ENCODE results near the gene COL8A2.

The COL8A2 gene

DNA sequence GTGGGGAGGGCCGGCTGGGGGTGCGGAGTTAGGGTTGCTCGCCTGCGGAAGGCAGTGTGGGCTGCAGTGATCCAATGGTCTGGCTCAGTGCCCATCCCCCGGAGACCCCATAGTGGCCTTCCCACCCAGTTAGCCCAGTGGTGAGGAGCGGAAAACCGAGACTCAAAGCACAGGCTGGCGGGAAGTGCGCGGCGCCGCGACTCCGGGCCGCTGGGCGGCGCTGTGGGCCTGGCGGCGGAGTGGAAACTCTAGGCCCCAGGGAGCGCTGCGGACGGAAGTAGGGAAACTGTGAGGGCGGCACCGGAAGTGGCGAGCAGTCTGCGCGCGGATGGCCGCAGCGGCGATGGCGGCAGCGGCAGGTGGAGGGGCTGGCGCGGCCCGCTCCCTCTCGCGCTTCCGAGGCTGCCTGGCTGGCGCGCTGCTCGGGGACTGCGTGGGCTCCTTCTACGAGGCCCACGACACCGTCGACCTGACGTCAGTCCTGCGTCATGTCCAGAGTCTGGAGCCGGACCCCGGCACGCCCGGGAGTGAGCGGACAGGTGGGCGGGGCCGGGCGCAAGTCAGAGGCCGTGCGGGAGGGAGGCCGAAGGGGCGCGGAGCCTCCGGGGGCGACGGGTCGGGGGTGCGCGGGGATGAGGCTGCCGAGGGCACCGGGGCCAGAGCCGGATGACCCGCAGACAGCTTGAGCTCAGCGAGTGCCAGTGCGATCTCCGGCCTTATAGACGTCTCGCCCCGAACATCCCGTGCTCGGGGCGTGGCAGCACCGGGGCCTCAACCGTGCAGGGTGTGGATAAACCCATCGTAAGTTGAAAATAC, 36.2 kb downstream of the COL8A2 start, which contains the start of gene ADPRS:
ADPRS (plus strand) TSS at position 316 of the 816 bp plus-strand sequence; CDS start at position 329, 13 bp downstream.
- peak; percentile 97 for DNase-seq

DNA sequence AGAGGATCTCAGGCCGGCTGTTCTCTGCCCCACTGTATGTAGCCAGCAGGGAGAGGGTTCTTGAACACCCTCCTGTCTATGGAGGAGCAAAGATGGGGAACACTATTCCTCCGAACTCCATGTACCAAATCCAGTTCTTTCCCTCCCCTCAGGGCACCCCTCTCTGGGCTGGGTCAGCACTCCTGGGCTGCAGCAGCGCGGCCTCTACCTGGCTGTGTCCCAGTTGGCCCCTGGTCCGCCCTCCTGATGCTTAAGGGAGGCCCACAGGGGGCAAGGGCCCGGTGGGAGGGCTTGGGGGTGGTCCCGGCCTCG, 36.8 kb downstream of the COL8A2 start:
- DNase-seq = no peak

DNA sequence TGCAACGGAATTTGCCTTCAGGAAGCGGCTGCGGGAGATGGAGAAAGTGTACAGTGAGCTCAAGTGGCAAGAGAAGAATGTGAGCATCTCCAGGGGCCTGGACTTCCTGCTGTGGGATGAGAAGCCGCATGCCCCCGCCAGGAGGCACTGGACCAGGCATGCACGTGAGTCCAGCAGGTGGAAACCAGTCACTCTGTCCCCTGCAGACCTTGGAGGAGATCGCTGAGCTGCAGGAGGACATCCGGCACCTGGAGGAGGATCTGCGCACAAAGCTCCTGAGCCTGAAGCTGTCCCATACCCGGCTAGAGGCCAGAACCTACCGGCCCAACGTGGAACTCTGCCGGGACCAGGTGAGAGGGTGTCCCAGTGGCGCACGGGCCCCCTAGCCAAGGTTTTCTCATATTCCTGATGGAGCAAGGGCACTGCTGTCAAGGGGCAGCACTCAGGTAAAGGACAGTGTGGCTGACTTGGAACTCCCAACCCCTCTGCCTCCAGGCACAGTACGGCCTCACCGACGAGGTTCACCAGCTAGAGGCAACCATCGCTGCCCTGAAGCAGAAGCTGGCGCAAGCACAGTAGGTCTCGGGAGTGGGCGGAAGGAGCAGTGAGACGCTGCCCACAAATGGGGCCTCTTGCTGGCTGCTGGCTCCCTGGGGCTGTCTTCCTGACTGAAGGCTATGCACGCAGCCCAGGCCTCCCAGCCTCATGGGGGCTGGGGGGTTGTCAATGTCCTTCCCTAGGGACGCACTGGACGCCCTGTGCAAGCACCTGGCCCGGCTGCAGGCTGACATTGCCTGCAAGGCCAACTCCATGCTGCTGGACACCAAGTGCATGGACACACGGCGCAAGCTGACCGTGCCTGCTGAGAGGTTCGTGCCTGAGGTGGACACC, 37.5 kb downstream of the COL8A2 start:
- DNase-seq = no peak

DNA sequence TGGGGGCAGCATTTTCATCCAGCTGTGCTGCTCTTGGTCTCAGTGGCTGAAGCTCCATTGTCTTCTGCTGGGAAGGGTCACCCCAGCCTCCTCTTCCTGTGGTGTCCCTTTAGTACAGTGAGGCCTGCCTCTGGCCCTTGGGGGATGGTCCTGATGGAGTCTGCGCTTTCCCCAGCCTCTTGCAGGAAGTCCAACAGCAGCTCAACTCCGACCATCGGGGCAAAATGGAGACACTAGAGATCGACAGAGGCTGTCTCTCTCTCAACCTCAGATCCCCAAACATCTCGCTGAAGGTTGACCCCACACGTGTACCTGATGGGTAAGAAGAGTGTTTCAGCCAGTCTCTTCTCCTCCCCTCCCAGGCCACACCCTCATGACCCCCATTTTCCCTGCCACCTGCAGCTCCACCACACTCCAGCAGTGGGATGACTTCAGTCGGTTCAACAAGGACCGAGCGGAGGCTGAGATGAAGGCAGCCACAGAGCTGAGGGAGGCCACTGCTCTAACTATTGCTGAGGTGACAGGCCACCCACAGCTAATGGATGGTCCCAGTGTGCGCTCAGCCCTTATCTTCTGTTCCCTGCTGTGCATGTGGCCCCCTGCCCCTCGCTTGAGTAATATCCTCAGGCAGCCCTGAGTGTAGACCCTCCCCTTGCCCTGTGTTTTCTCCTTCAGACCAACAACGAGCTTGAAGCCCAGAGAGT, 38.3 kb downstream of the COL8A2 start:
- no peak for DNase-seq

DNA sequence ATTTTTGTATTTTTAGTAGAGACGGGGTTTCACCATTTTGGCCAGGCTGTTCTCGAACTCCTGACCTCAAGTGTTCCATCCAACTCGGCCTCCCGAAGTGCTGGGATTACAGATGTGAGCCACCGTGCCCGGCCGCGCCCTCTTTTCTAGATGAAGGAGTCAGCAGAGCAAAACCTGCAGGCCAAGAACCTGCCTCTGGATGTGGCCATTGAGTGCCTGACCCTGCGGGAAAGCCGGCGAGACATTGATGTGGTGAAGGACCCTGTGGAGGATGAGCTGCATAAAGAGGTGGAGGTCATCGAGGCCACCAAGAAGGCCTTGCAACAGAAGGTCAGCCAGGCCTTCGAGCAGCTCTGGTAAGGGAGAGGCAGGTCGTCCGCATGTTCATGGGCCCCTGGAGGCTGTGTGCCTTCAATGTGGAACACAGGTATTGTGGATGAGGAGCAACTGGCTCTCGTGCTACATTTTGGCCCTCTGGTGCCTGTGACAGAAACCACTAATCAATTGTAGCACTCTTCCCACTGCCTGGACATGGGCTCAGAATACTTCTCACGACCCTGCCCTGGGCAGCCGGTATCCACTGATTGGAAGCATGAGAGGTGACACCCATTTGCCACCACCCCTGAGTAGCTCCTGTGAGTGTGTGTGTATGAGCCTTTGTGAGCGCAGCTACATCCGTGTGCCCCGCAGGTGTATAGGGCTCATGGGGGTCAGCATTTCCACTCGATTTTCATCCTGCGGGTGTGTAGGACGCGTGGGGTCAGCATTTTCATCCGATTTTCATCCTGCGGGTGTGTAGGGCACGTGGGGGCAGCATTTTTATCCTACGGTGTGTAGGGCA, 39.1 kb downstream of the COL8A2 start:
- DNase-seq = no peak

DNA sequence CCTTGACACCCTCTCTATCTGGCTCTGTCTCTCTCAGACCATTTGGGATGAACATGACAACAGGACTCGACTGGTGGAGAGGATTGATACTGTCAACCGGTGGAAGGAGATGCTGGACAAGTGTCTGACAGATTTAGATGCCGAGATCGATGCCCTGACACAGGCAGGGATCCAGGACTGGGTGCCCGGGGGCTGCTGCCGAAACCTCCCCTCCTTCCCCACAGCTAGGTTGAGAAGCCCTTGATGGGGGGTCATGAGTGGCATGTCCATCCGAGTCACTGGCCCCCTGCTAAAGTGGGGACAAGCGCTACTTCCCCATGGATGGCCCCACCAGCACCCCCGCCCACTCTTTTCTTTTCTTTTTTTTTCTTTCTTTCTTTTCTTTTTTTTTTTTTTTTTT, 39.9 kb downstream of the COL8A2 start:
- no peak for DNase-seq

DNA sequence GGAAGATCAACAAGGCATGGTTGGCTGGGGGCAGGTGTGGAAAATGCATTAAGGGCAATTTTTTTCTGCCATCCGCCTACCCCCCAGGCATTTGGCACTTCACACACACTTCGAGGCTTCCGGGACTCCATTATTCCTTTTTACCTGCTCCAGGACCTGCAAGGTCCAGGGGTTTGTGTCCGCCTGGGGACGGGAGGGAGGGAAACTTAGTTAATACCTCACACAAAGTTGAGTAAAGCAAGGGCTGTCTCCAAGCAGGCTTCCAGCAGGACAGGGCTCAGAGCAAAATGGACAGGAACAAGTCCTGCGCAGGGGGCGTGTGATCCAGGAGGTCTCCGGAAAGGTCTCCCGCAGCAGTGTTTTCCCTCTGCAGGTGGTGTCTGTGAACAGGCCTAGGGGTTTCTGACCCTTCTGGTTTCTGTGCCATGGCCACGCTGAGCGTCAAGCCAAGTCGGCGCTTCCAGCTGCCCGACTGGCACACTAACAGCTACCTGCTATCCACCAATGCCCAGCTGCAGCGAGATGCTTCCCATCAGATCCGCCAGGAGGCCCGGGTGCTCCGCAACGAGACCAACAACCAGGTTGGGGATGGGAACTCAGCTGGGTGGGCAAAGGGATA, 40.4 kb downstream of the COL8A2 start:
- no peak for DNase-seq

DNA sequence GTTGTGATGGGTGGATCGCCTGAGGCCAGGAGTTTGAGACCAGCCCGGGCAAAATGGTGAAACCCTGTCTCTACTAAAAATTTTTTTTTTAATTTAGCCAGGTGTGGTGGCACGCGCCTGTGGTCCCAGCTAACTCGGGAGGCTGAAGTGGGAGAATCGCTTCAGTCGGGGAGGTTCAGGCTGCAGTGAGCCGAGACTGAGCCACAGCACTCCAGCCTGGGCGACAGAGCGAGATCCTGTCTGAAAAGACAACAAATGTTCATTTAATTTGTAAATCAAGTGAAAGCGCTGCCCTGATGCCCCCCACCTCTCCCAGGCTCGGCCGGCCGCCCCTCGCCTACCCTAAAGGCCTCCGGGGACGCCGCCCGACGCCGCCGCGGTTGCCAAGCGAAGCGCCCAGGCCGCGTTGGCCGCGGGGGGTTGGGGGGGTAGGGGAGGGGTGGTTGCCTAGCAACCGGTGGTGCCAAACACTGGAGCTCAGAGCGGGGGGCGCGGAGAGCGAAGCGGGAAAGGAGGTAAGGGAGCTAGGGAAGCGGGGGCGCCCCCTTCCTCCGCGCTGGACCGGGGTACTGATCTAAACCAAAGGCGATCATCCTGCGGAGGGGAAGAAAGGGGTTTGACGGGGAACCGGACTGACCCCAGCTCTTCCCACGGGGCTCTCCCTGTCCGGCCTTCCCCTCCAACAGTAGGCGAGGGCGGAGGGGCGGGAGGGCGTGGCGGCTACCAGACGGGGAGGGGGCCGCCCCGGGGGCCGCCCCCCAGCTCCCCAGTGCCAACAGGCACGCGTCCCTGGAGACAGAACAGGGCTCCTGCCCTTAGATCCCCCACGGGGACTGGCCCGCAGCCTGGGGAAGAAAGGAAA, 41.2 kb downstream of the COL8A2 start, which contains the start of gene TEKT2:
TEKT2 (plus strand) TSS at position 460 of the 862 bp plus-strand sequence. CDS start 828 bp downstream, outside the sequence.
- no peak for DNase-seq

DNA sequence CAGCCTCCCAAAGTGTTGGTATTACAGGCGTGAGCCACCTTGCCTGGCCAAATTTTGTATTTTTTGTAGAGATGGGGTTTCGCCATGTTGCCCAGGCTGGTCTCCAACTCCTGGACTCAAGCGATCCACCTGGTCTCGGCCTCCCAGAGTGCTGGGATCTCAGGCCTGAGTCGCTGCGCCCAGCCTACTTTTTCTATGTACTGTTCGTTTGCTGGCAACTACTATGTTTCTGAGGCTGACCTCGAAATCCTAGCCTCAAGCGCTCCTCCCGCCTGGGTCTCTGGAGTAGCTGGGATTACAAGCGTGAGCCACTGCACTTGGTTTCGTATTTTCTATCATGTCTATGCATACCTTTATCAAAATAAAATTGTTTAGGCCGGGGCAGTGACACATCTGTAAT, 41.8 kb downstream of the COL8A2 start:
- DNase-seq = no peak

DNA sequence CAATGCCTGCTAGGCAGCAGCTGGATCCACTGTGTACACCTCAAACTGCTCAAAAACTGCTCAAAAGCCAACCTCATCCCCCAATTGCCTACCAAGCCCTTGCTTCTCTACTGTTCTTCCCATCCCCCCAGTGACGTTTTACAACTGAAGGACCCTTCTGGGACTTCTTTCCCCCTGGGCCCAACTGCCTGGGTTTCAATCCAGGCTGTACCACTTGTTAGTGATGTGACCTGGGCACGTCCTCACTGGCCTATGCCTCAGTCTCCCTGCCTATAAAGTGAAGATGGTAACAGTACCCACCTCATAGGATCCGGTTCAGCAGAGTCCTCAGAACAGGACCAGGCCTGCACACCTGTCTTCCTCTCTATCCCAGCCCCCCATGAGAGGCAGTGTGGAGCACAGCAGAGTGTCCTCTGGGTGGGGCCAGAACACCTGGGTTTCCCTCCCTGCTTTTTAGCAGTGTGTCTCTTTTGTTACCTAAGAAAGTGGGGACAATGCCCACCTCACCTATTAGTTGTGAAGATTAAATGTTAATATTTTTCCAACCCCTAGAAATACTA, 43.0 kb downstream of the COL8A2 start:
- DNase-seq = peak; percentile 56

DNA sequence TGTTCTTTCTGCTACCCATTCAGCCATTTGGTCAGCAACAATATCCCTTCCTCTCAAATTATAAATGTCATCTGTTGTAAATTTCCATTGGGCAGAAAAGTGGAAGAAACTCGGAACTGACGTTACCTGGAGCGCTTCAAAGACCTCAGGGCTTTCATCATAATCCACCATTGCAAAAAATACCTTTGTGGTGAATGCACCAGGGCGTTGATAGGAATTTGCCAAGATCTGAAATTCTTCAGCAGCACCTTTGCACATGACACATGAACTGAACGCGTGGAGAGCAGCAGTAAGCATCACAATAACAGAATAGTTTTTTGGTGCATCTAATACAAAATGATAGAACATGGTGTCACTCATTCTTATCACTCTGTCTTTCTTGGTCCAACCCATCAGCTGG, 44.2 kb downstream of the COL8A2 start:
- DNase-seq = no peak

DNA sequence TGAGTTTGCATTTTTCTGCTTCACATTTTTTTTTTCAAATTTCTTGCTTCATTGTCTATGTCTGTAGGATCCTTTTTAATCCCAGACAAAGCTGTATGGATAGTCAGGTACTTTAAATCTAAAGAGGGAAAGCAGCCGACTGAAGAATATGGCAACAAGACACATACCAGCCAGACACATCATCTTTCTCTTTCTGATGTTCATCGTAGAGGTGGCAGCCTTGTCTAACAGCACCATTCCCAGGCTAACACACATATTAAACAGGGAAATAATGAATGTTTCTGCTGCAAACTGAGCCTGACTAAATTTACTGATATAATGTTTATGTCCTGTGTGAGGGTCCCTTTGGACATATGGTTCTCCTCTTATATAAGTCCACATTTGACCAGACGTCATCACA, 44.8 kb downstream of the COL8A2 start:
- DNase-seq = no peak

DNA sequence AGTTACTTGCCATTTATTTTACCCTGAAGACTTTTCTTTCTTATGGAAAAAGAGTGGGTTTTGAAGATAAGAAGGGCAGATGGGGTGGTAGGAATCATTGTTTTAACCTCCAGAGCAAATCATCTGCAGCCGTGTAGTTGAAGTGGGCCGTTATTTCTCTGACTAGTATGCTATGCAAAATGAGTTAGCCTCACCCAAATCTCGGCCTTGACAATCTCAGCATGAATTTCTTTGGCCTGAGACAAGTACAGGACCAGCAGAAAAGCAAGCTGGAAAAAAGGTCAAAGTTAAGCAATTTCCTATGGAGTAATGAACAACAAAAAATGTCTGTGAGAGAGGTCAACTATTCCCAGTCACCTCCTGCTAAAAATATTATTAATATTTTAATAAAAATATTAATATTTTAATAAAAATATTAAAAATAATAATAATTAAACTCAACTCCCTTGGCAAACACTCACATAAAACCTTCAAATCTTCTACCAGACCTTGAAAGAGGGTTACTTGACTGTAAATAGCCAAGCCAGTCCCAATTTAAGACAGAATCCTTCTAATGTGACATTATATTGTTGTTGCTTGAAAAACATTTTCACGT, 47.9 kb downstream of the COL8A2 start:
- DNase-seq = no peak

DNA sequence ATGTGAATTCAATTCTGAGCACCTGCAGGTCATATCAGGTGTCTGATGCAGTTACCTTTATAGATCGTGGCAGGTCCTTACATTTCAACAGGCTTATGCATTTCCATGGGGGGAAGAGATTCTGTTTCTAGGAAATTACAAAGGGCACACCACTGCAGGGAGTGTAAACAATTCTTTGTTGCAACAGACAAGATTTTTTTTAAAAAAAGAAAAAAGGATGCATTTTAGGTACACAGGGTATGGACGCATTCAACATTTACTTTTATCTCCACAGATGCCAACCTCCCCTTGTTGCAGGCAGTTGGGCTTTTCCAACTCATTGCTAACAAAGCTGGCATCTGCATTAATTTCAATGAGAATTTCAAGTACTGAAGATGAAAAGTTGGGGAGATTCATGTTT, 54.7 kb downstream of the COL8A2 start:
- no peak for DNase-seq

DNA sequence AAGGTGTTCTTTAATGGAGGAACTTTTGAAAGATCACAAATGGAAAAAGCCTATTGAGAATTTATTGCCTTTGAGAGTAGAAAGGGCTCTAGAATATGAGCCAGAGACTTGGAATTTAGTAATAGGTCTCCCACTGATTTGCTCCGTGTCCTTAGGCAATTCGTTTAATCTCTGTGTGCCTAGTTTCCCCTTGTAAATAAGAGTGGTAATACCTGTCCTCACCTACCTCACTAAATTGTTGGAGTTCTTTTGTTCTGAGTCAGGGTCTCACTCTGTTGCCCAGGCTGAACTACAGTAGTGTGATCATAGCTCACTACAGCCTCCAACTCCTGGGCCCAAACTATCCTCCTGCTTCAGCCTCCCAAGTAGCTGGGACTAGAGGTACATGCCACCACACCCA, 56.2 kb downstream of the COL8A2 start:
- DNase-seq = no peak

DNA sequence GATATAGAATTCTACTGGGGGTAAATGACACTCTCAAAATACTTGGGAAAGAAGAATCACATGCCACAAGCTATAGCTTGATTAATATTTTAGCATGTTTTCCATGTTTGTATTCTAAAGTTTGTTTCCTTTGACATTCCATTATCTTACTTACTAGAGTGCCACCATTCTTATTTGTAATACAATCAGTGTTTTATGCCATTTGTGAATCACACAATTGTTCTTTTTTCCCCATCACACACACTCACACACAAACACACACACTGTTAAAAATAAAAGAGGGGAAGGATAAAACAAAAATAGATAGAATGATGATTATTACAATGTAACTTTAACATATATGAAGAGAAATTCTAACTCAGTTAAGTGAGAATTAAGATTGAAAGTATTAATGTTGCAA, 57.2 kb downstream of the COL8A2 start:
- no peak for DNase-seq

DNA sequence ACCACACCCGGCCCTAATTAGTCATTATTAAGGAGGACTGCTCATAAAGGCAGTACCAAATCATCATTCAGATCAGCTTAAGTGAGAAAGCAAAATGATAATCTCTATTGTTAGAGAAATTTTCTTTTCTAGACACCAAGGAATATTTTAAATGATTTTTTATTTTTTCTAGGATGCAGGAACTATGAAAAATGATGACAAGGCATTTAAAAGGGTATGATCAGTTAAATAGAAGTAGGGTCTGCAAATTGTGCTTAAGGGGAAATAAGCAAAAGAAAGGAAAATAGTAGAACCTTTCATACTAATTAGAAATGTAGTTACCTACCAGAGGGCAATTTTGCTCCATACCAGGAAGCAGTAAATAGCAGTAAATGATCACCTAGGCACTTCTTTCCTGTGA, 62.7 kb downstream of the COL8A2 start:
- DNase-seq = no peak

DNA sequence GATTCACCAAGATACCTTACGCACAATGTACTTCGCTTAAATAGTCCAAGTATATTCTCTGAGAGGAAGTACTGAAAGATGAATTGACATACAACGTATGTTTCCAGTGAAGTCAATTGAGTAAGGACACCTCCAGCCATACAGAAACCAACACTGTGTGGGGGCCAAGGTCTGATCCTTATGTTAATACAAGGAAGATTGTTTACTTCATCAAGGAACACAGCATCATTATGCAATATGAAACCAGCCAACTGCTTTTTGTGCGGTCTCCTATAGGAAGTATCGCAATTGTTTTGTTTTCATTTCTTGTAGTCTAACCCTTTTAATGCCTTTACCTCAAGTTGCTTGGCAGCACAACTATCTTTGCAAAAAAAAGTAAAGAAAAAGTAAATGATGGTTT, 69.3 kb downstream of the COL8A2 start:
- no peak for DNase-seq

DNA sequence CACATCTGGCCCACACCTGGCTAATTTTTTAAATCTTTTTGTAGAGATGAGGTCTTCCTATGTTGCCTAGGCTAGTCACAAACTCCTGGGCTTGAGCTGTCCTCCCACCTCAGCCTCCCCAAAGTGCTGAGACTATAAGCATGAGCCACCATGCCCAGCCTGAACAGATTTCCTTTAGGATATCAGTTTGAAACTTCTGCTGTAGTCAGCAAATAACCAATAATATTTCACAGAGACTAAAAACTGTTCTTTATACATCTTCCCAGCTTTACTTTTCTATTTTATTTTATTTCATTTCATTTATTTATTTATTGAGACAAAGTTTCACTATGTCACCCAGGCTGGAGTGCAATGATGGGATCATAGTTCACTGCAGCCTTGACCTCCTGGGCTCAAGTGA, 71.0 kb downstream of the COL8A2 start:
- DNase-seq = no peak

DNA sequence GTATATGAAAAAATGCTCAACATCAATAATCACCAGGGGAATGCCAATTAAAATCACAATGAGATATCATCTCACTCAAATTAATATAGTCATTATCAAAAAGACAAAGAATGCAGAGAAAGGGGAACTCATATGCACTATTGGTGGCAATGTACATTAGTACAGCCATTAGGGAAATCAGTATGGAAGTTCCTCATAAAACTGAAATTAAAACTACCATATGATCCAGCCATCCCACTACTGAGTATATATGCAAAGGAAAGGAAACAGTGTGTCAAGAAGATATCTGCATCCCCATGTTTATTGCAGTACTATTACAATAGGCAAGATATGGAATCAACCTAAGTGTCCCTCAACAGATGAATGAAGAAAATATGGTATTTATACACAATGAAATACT, 73.2 kb downstream of the COL8A2 start:
- DNase-seq = no peak
